ENCODE data around the gene CDKN2D. TPM values are rescaled to one million over a fixed set of nuclear protein-coding genes. Genes with fewer than 3 reads are reported as not detected.

CDKN2D gene
- total and polyA plus RNA-seq, 2 of the 13 experiments (the other 11 are each of a cell fraction or from before 2014, with no cell fraction given), result 5.4 to 8.6 TPM

DNA sequence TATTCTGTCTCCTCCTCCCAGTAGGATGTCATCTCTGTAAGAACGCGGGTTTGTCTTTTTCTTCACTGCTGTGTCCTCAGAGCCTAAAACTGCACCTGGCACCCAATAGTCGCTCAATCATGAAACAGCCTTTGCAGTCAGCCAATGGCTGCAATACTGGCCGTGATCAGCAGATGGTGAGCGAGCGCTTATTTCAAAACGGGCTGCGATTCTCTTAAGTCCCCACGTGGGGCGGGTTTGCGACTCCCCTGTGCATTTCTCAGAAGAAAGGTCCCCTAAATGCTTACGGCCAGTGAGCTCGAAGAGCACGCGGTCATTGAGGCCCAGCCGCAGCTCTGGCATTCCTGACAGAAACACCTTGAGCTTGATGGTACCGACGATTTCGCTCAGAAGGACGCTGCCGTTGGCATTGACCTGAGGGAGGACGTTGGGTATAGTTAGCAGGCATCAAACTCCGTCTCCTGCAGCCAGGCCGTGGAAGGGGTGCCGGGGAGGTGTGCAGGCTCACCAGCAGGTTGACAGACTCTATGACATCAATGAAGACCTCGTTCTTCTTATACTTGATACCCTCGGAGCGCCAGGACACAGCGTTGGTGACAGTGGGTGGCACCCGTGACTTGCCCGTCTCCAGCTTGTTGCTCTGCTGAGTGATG is 12.3 kb upstream of the CDKN2D start (continued):
- TF ChIP-seq ZC3H13 (CRISPR knock-in tag; IDR thresholded peaks at IDR 0.05), result no peak
- TF ChIP-seq ZSCAN25 (CRISPR knock-in tag; IDR thresholded peaks at IDR 0.05), result no peak
- TF ChIP-seq ZNF883 (CRISPR knock-in tag; IDR thresholded peaks at IDR 0.05; ENCODE audit: not compliant biosample characterization), result peak; percentile 18
- no peak for TF ChIP-seq CBFB (CRISPR knock-in tag; IDR thresholded peaks at IDR 0.05)
- TF ChIP-seq HDAC6 (IDR thresholded peaks at IDR 0.05; ENCODE audit: low read depth, low read length), result no peak
- no peak for TF ChIP-seq CBX5 (CRISPR knock-in tag; IDR thresholded peaks at IDR 0.05; ENCODE audit: borderline replicate concordance)
- TF ChIP-seq MIER2 (CRISPR knock-in tag; IDR thresholded peaks at IDR 0.05), result 0 out of 2 replicates have a peak, but pooled peaks have one; percentile 41
- TF ChIP-seq, protein P1, sequence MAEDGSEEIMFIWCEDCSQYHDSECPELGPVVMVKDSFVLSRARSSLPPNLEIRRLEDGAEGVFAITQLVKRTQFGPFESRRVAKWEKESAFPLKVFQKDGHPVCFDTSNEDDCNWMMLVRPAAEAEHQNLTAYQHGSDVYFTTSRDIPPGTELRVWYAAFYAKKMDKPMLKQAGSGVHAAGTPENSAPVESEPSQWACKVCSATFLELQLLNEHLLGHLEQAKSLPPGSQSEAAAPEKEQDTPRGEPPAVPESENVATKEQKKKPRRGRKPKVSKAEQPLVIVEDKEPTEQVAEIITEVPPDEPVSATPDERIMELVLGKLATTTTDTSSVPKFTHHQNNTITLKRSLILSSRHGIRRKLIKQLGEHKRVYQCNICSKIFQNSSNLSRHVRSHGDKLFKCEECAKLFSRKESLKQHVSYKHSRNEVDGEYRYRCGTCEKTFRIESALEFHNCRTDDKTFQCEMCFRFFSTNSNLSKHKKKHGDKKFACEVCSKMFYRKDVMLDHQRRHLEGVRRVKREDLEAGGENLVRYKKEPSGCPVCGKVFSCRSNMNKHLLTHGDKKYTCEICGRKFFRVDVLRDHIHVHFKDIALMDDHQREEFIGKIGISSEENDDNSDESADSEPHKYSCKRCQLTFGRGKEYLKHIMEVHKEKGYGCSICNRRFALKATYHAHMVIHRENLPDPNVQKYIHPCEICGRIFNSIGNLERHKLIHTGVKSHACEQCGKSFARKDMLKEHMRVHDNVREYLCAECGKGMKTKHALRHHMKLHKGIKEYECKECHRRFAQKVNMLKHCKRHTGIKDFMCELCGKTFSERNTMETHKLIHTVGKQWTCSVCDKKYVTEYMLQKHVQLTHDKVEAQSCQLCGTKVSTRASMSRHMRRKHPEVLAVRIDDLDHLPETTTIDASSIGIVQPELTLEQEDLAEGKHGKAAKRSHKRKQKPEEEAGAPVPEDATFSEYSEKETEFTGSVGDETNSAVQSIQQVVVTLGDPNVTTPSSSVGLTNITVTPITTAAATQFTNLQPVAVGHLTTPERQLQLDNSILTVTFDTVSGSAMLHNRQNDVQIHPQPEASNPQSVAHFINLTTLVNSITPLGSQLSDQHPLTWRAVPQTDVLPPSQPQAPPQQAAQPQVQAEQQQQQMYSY (CRISPR knock-in tag; IDR thresholded peaks at IDR 0.05), result no peak
- no peak for TF ChIP-seq AHR (CRISPR knock-in tag; IDR thresholded peaks at IDR 0.05)
- TF ChIP-seq HOXA3 (CRISPR knock-in tag; IDR thresholded peaks at IDR 0.05), result no peak; the same call in 1 of the 2 replicates
- TF ChIP-seq ZNF180 (CRISPR knock-in tag; IDR thresholded peaks at IDR 0.05; ENCODE audit: borderline replicate concordance, low read depth), result no peak
- TF ChIP-seq ATF3 (CRISPR knock-in tag; IDR thresholded peaks at IDR 0.05), result no peak
- no peak for TF ChIP-seq BCL6 (CRISPR knock-in tag; IDR thresholded peaks at IDR 0.05)
- TF ChIP-seq ZNF576 (CRISPR knock-in tag; IDR thresholded peaks at IDR 0.05), result no peak
- TF ChIP-seq ZFAT (CRISPR knock-in tag; conservative IDR thresholded peaks at IDR 0.05), result no peak
- TF ChIP-seq MED8 (CRISPR knock-in tag; IDR thresholded peaks at IDR 0.05; ENCODE audit: insufficient replicate concordance), result no peak
- no peak for TF ChIP-seq KDM6A (CRISPR knock-in tag; IDR thresholded peaks at IDR 0.05; ENCODE audit: low read depth)
- no peak for TF ChIP-seq JDP2 (CRISPR knock-in tag; IDR thresholded peaks at IDR 0.05; ENCODE audit: borderline replicate concordance)
- TF ChIP-seq TAF15 (IDR thresholded peaks at IDR 0.05; ENCODE audit: low read depth, low read length, poor library complexity, severe bottlenecking), result no peak
- no peak for TF ChIP-seq HDAC1 (CRISPR knock-in tag; IDR thresholded peaks at IDR 0.05)
- TF ChIP-seq BHLHE40 (IDR thresholded peaks at IDR 0.05; ENCODE audit: low read length), result no peak
- no peak for TF ChIP-seq ZNF343 (CRISPR knock-in tag; IDR thresholded peaks at IDR 0.05)
- no peak for TF ChIP-seq SPEN (CRISPR knock-in tag; IDR thresholded peaks at IDR 0.05; ENCODE audit: low read depth)
- TF ChIP-seq SSRP1 (CRISPR knock-in tag; IDR thresholded peaks at IDR 0.05), result no peak
- TF ChIP-seq, protein P2, sequence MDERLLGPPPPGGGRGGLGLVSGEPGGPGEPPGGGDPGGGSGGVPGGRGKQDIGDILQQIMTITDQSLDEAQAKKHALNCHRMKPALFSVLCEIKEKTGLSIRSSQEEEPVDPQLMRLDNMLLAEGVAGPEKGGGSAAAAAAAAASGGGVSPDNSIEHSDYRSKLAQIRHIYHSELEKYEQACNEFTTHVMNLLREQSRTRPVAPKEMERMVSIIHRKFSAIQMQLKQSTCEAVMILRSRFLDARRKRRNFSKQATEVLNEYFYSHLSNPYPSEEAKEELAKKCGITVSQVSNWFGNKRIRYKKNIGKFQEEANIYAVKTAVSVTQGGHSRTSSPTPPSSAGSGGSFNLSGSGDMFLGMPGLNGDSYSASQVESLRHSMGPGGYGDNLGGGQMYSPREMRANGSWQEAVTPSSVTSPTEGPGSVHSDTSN (CRISPR knock-in tag; IDR thresholded peaks at IDR 0.05), result no peak
- no peak for TF ChIP-seq NFE2L2 (IDR thresholded peaks at IDR 0.05; ENCODE audit: low read length)
- no peak for TF ChIP-seq TAF1 (CRISPR knock-in tag; IDR thresholded peaks at IDR 0.05)
- no peak for TF ChIP-seq ZNF605 (CRISPR knock-in tag; IDR thresholded peaks at IDR 0.05)
- TF ChIP-seq ZNF598 (CRISPR knock-in tag; IDR thresholded peaks at IDR 0.05; ENCODE audit: borderline replicate concordance), result 0 out of 2 replicates have a peak, but pooled peaks have one; percentile 50

All from HepG2 (cell line).